PC-9 (cell line): ENCODE results near the gene SYNDIG1. TPM values are rescaled to one million over a fixed set of nuclear protein-coding genes. Genes with fewer than 3 reads are reported as not detected.

ENCODE experiments used
- BruUV-seq: library from RNA; stranded (reverse); fragments of 400-500 nt; replicated peaks from 2 replicates; lab custom pipeline; 2021; lab: Mats Ljungman, UMichigan
- CTCF ChIA-PET: fragments of 300-600 bp; sonication (Branson Sonifier 250); formaldehyde crosslinking; loops from one replicate; lab custom pipeline; 2022; ENCODE audit warnings: antibody characterized with exemption; lab: Charles Lee
- POLR2A ChIA-PET: fragments of 300-600 bp; sonication (Branson Sonifier 250); formaldehyde crosslinking; loops from one replicate; lab custom pipeline; 2022; ENCODE audit warnings: antibody characterized with exemption; ENCODE audit not compliant: unreplicated experiment; lab: Charles Lee
- DNase-seq, 2 experiments: peaks; one replicate each; pipeline versions ENCODE4 v3.0.0 to v3.0.0-alpha.2; 2015 to 2022; ENCODE audit warnings: mixed read lengths in 1 of 2
- H2AFZ ChIP-seq: fragments of 200-600 bp; sonication (generic); 2 replicates; pipeline ENCODE4 v1.8.1; 2017; ENCODE audit warnings: antibody characterized with exemption
- H3F3A ChIP-seq: fragments of 200-600 bp; sonication (generic); 2 replicates; pipeline ENCODE4 v1.8.1; 2017; ENCODE audit warnings: antibody characterized with exemption, mild to moderate bottlenecking, low read depth; ENCODE audit not compliant: insufficient read depth
- H3K27ac ChIP-seq: fragments of 200-600 bp; sonication (generic); 2 replicates; pipeline ENCODE4 v1.6.1; 2016; ENCODE audit warnings: mixed run types
- H3K27me3 ChIP-seq: fragments of 200-600 bp; sonication (generic); 2 replicates; pipeline ENCODE4 v1.6.1; 2016; ENCODE audit warnings: low read depth, mixed run types; ENCODE audit not compliant: insufficient read depth
- H3K36me3 ChIP-seq: fragments of 200-600 bp; sonication (generic); 2 replicates; pipeline ENCODE4 v1.6.1; 2016; ENCODE audit warnings: low read depth, mixed run types
- H3K4me1 ChIP-seq: fragments of 200-600 bp; sonication (generic); replicated peaks from 2 replicates; pipeline ENCODE4 v1.6.1; 2016; ENCODE audit warnings: mixed run types; ENCODE audit not compliant: insufficient read depth
- H3K4me2 ChIP-seq: fragments of 200-600 bp; sonication (generic); 2 replicates; pipeline ENCODE4 v1.6.1; 2017; ENCODE audit warnings: mixed run types
- H3K4me3 ChIP-seq: fragments of 200-600 bp; sonication (generic); 2 replicates; pipeline ENCODE4 v1.6.1; 2016; ENCODE audit warnings: mixed run types
- H3K79me2 ChIP-seq: fragments of 200-600 bp; sonication (generic); 2 replicates; pipeline ENCODE4 v1.6.1; 2017; ENCODE audit warnings: low read depth, mixed run types
- H3K9me2 ChIP-seq: fragments of 200-600 bp; sonication (generic); 2 replicates; pipeline ENCODE4 v1.8.1; 2017; ENCODE audit warnings: mild to moderate bottlenecking; ENCODE audit not compliant: insufficient read depth
- H3K9me3 ChIP-seq: fragments of 200-600 bp; sonication (generic); 2 replicates; pipeline ENCODE4 v1.8.1; 2016; ENCODE audit warnings: low read depth; ENCODE audit not compliant: insufficient read depth
- H4K20me1 ChIP-seq: fragments of 200-600 bp; sonication (generic); 2 replicates; pipeline ENCODE4 v1.8.1; 2017; ENCODE audit not compliant: insufficient read depth
- CTCF ChIP-seq: fragments of 200-600 bp; sonication (generic); conservative IDR thresholded peaks from 2 replicates; pipeline ENCODE4 v1.6.1; 2017; ENCODE audit warnings: mixed run types, antibody characterized with exemption, mild to moderate bottlenecking, moderate library complexity
- EZH2 ChIP-seq: fragments of 200-600 bp; sonication (generic); IDR thresholded peaks from 2 replicates; pipeline ENCODE4 v1.8.0; 2017; ENCODE audit warnings: antibody characterized with exemption, low read depth
- intact Hi-C: fragments of 100-400 bp; cut with micrococcal nuclease; formaldehyde crosslinking; loops from one replicate; pipeline ENCODE4 v1.10.0; 2022; ENCODE audit not compliant: unreplicated experiment
- total RNA-seq: library from RNA; stranded (reverse); gene quantifications from 2 replicates; pipeline ENCODE4 v1.2.3, GENCODE V29; 2021

SYNDIG1 gene
- total RNA-seq, 1 experiment from 2014 or later: 0.17 TPM

- ChIA-PET CTCF (no interaction called here), POLR2A (no interaction called here)
- H3K27me3 ChIP-seq: peaks cover 17% of the 10 kb centered on the region; the same call in 1 of the 2 replicates
- no peaks in the 10 kb centered on the region for H3F3A ChIP-seq
- no peaks in the 10 kb centered on the region for H3K79me2 ChIP-seq
- no peaks in the 10 kb centered on the region for H3K9me2 ChIP-seq
- H3K9me3 ChIP-seq: no peaks in the 10 kb centered on the region
- intact Hi-C loops: no loop called here
- no peak overlapping the region for H3K4me2 ChIP-seq
- no peak for TF ChIP-seq EZH2
- TF ChIP-seq CTCF: no peak
- no peak overlapping the region for H2AFZ ChIP-seq
- H3K4me3 ChIP-seq: no peak overlapping the region
- no peak for DNase-seq
- no peaks in the 10 kb centered on the region for H3K36me3 ChIP-seq
- no peaks in the 10 kb centered on the region for H4K20me1 ChIP-seq
- H3K27ac ChIP-seq: no peak overlapping the region
- BruUV-seq: no TSS peak
- no peaks in the 10 kb centered on the region for H3K4me1 ChIP-seq
Observed at GRCh38 chr20:24455081-24455480, 14.3 kb upstream of the SYNDIG1 start.

GRCh38 chr20:24456398-24456781 is 13.0 kb upstream of the SYNDIG1 start:
- no peak overlapping the region for H3K4me2 ChIP-seq
- H3K9me3 ChIP-seq: no peaks in the 10 kb centered on the region
- no peak overlapping the region for H3K27ac ChIP-seq
- H3K4me1 ChIP-seq: no peaks in the 10 kb centered on the region
- peaks cover 17% of the 10 kb centered on the region; the same call in 1 of the 2 replicates for H3K27me3 ChIP-seq
- H4K20me1 ChIP-seq: no peaks in the 10 kb centered on the region
- no peak overlapping the region for H3K4me3 ChIP-seq
- no peak overlapping the region for H2AFZ ChIP-seq
- intact Hi-C loops: no loop called here
- no peak for DNase-seq
- H3K36me3 ChIP-seq: no peaks in the 10 kb centered on the region
- ChIA-PET POLR2A (no interaction called here), CTCF (no interaction called here)
- no TSS peak for BruUV-seq
- no peaks in the 10 kb centered on the region for H3K9me2 ChIP-seq
- no peak for TF ChIP-seq EZH2
- no peak for TF ChIP-seq CTCF
- H3K79me2 ChIP-seq: no peaks in the 10 kb centered on the region
- H3F3A ChIP-seq: no peaks in the 10 kb centered on the region

- Histone ChIP-seq H3K4me1 (no peaks in the 10 kb centered on the region), H2AFZ (no peak overlapping the region)
Observed at GRCh38 chr20:24458436-24458835, 11.0 kb upstream of the SYNDIG1 start.

More at GRCh38 chr20:24458436-24458835, 11.0 kb upstream of the SYNDIG1 start:
- BruUV-seq: no TSS peak
- Histone ChIP-seq H3K9me3 (no peaks in the 10 kb centered on the region), H3K4me3 (no peak overlapping the region), H3K27ac (no peak overlapping the region), H3K36me3 (no peaks in the 10 kb centered on the region), H3K9me2 (no peaks in the 10 kb centered on the region), H3K79me2 (no peaks in the 10 kb centered on the region), H3K27me3 (peaks cover 17% of the 10 kb centered on the region; the same call in 1 of the 2 replicates), H3F3A (no peaks in the 10 kb centered on the region), H3K4me2 (no peak overlapping the region), H4K20me1 (no peaks in the 10 kb centered on the region)
- CTCF ChIA-PET: no interaction called here
- intact Hi-C loops: no loop called here
- DNase-seq: no peak
- POLR2A ChIA-PET: no interaction called here
- TF ChIP-seq CTCF (no peak), EZH2 (no peak)
